Panc1 (cell line): ENCODE measurements around the gene ANAPC15.

Experiments
- POLR2AphosphoS5 ChIP-seq: IDR thresholded peaks from 2 replicates; pipeline ENCODE4 v1.6.1; 2012; ENCODE audit warnings: mild to moderate bottlenecking, low read depth, low read length, moderate library complexity
- SIN3A ChIP-seq: IDR thresholded peaks from 2 replicates; pipeline ENCODE4 v1.6.1; 2012; ENCODE audit warnings: low read depth, mild to moderate bottlenecking, low read length, moderate library complexity, borderline replicate concordance; ENCODE audit not compliant: insufficient read depth
- TCF7L2 ChIP-seq: IDR thresholded peaks from 2 replicates; pipeline ENCODE4 v1.6.1; 2011; ENCODE audit warnings: mild to moderate bottlenecking, low read depth, low read length, inconsistent platforms
- TF ChIP-seq, protein P1 (sequence below): fragments of 450-650 bp; IDR thresholded peaks from 2 replicates; pipeline ENCODE4 v1.5.1; 2017; ENCODE audit warnings: mild to moderate bottlenecking
- TF ChIP-seq, protein P2 (sequence below), 2 experiments: IDR thresholded peaks; 2 replicates each; pipeline ENCODE4 v1.6.1; 2011 to 2012; ENCODE audit warnings: low read depth in 2 of 2, control low read depth in 1 of 2, low read length in 1 of 2, mild to moderate bottlenecking in 1 of 2, moderate library complexity in 1 of 2; ENCODE audit not compliant: insufficient read depth in 1 of 2

DNA sequence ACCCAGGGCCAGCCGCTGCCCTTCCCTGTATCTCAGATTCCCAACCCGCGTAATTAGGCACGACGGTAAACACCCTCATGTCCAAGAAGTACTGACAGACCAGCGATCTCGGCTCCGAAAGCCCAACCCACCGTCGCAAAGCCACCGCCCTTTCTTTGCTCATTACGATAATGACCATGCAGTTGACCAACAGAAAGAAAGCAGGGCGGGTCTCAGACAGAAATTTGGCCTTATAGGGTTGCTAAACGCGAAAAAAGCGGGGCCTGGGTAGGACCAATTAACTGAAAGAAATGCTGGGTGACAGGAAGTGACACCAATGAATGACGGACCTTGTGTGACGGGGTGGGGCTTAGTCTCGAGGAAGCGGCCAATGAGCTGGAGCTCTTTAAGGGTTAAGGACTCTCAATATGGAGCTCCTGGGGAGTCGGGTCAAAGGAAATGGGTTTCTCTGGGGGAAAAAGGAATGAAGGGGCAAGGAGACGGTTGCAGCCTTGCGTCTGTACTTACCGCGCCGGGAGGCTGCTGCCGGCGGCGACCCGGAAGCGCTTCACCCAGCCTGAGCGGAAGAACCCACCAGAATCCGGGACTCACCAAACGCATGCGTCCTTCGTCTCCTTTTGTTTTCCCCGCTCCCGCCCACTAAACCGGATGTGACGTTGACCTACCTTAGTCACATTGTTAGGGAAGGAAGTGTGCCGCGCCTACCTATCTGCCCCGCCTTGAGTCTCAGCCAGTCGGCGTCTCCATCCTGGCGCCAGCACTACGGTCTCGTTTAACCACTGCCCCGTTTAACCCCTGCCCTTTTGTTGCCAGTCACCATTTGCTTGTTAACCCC, at the start of gene ANAPC15:
- TF ChIP-seq, protein P1, sequence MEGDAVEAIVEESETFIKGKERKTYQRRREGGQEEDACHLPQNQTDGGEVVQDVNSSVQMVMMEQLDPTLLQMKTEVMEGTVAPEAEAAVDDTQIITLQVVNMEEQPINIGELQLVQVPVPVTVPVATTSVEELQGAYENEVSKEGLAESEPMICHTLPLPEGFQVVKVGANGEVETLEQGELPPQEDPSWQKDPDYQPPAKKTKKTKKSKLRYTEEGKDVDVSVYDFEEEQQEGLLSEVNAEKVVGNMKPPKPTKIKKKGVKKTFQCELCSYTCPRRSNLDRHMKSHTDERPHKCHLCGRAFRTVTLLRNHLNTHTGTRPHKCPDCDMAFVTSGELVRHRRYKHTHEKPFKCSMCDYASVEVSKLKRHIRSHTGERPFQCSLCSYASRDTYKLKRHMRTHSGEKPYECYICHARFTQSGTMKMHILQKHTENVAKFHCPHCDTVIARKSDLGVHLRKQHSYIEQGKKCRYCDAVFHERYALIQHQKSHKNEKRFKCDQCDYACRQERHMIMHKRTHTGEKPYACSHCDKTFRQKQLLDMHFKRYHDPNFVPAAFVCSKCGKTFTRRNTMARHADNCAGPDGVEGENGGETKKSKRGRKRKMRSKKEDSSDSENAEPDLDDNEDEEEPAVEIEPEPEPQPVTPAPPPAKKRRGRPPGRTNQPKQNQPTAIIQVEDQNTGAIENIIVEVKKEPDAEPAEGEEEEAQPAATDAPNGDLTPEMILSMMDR = no peak
- peak; percentile 99 for TF ChIP-seq POLR2AphosphoS5
- TF ChIP-seq, protein P2, sequence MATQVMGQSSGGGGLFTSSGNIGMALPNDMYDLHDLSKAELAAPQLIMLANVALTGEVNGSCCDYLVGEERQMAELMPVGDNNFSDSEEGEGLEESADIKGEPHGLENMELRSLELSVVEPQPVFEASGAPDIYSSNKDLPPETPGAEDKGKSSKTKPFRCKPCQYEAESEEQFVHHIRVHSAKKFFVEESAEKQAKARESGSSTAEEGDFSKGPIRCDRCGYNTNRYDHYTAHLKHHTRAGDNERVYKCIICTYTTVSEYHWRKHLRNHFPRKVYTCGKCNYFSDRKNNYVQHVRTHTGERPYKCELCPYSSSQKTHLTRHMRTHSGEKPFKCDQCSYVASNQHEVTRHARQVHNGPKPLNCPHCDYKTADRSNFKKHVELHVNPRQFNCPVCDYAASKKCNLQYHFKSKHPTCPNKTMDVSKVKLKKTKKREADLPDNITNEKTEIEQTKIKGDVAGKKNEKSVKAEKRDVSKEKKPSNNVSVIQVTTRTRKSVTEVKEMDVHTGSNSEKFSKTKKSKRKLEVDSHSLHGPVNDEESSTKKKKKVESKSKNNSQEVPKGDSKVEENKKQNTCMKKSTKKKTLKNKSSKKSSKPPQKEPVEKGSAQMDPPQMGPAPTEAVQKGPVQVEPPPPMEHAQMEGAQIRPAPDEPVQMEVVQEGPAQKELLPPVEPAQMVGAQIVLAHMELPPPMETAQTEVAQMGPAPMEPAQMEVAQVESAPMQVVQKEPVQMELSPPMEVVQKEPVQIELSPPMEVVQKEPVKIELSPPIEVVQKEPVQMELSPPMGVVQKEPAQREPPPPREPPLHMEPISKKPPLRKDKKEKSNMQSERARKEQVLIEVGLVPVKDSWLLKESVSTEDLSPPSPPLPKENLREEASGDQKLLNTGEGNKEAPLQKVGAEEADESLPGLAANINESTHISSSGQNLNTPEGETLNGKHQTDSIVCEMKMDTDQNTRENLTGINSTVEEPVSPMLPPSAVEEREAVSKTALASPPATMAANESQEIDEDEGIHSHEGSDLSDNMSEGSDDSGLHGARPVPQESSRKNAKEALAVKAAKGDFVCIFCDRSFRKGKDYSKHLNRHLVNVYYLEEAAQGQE (IDR thresholded peaks at IDR 0.05; ENCODE audit: insufficient read depth in 1 of 2, low read depth in 2 of 2, low read length in 1 of 2) = peak in 1 of 2 experiments; percentile 54; a peak in 1 of 4 replicates
- peak; percentile 71; the same call in 1 of the 2 replicates for TF ChIP-seq SIN3A
- peak; percentile 91 for TF ChIP-seq TCF7L2
